ENCODE measurements around the gene HEG1. TPM values are rescaled to one million over a fixed set of nuclear protein-coding genes. Genes with fewer than 3 reads are reported as not detected.
A peak's percentile ranks its signal among the peaks of the same experiment; 100 is the strongest.

HEG1 gene
- total RNA-seq, 6 experiments from 2014 or later: 88.6 to 126 (median 105) TPM

GRCh38 chr3:124952282-124952855, 103.4 kb downstream of the HEG1 start:
- H3K27me3 Mint-ChIP-seq (ENCODE audit: insufficient read depth): no peaks in the 10 kb centered on the region
- H3K4me1 Mint-ChIP-seq (ENCODE audit: low read depth): peaks cover 30% of the 10 kb centered on the region
- TF ChIP-seq CTCF (IDR thresholded peaks at IDR 0.05): no peak

GRCh38 chr3:124951511-124952281, 104.1 kb downstream of the HEG1 start:
- H3K4me1 Mint-ChIP-seq (ENCODE audit: low read depth): peaks cover 30% of the 10 kb centered on the region
- H3K9me3 Mint-ChIP-seq: no peaks in the 10 kb centered on the region
- H3K36me3 Mint-ChIP-seq (ENCODE audit: low read depth): no peaks in the 10 kb centered on the region
- no peak for TF ChIP-seq CTCF (IDR thresholded peaks at IDR 0.05)
- H3K27ac Mint-ChIP-seq: peak overlapping the region; percentile 66
- no peaks in the 10 kb centered on the region for H3K27me3 Mint-ChIP-seq (ENCODE audit: insufficient read depth)
- peak overlapping the region; percentile 33; the same call in 1 of the 2 replicates for H3K4me3 Mint-ChIP-seq
- peak; percentile 21 for DNase-seq

More at GRCh38 chr3:124952282-124952855, 103.4 kb downstream of the HEG1 start:
- H3K36me3 Mint-ChIP-seq (ENCODE audit: low read depth): no peaks in the 10 kb centered on the region
- peak overlapping the region; percentile 33; the same call in 1 of the 2 replicates for H3K4me3 Mint-ChIP-seq
- no peak for DNase-seq
- H3K27ac Mint-ChIP-seq: peak overlapping the region; percentile 66; the same call in 1 of the 2 replicates
- H3K9me3 Mint-ChIP-seq: no peaks in the 10 kb centered on the region

GRCh38 chr3:124950026-124950425, 105.8 kb downstream of the HEG1 start:
- peak overlapping the region; percentile 49; the same call in 1 of the 2 replicates for H3K27ac Mint-ChIP-seq
- H3K36me3 Mint-ChIP-seq (ENCODE audit: low read depth): no peaks in the 10 kb centered on the region
- no peaks in the 10 kb centered on the region for H3K9me3 Mint-ChIP-seq
- H3K27me3 Mint-ChIP-seq (ENCODE audit: insufficient read depth): no peaks in the 10 kb centered on the region
- DNase-seq: no peak
- no peak overlapping the region for H3K4me3 Mint-ChIP-seq
- H3K4me1 Mint-ChIP-seq (ENCODE audit: low read depth): peaks cover 30% of the 10 kb centered on the region
- TF ChIP-seq CTCF (IDR thresholded peaks at IDR 0.05): no peak

- no peak for DNase-seq
- TF ChIP-seq CTCF (IDR thresholded peaks at IDR 0.05): no peak
- H3K9me3 Mint-ChIP-seq: no peaks in the 10 kb centered on the region
- no peaks in the 10 kb centered on the region for H3K4me1 Mint-ChIP-seq (ENCODE audit: low read depth)
- H3K27ac Mint-ChIP-seq: no peak overlapping the region
- H3K4me3 Mint-ChIP-seq: no peak overlapping the region
- H3K27me3 Mint-ChIP-seq (ENCODE audit: insufficient read depth): peaks cover 3% of the 10 kb centered on the region
- H3K36me3 Mint-ChIP-seq (ENCODE audit: low read depth): no peaks in the 10 kb centered on the region
These were observed 113.2 kb downstream of the HEG1 start for GRCh38 chr3:124942613-124943012.

- no peaks in the 10 kb centered on the region for H3K36me3 Mint-ChIP-seq (ENCODE audit: low read depth)
- H3K9me3 Mint-ChIP-seq: no peaks in the 10 kb centered on the region
- no peak overlapping the region for H3K4me3 Mint-ChIP-seq
- DNase-seq: no peak
- H3K27ac Mint-ChIP-seq: no peak overlapping the region
- TF ChIP-seq CTCF (IDR thresholded peaks at IDR 0.05): no peak
- no peaks in the 10 kb centered on the region for H3K4me1 Mint-ChIP-seq (ENCODE audit: low read depth)
- peaks cover 7% of the 10 kb centered on the region for H3K27me3 Mint-ChIP-seq (ENCODE audit: insufficient read depth)
These were observed 114.0 kb downstream of the HEG1 start for GRCh38 chr3:124941771-124942170.

Data from HFFc6 (cell line).